Hematopoietic multipotent progenitor cell treated with erythropoietin and hydrocortisone succinate and interleukin-3 and kit ligand, for 6 days (in vitro differentiated cells): ENCODE results near the gene MTHFR.

Source experiments
- DNase-seq: peaks from one replicate; pipeline ENCODE4 v3.0.0-alpha.2; 2015

MTHFR gene

DNA sequence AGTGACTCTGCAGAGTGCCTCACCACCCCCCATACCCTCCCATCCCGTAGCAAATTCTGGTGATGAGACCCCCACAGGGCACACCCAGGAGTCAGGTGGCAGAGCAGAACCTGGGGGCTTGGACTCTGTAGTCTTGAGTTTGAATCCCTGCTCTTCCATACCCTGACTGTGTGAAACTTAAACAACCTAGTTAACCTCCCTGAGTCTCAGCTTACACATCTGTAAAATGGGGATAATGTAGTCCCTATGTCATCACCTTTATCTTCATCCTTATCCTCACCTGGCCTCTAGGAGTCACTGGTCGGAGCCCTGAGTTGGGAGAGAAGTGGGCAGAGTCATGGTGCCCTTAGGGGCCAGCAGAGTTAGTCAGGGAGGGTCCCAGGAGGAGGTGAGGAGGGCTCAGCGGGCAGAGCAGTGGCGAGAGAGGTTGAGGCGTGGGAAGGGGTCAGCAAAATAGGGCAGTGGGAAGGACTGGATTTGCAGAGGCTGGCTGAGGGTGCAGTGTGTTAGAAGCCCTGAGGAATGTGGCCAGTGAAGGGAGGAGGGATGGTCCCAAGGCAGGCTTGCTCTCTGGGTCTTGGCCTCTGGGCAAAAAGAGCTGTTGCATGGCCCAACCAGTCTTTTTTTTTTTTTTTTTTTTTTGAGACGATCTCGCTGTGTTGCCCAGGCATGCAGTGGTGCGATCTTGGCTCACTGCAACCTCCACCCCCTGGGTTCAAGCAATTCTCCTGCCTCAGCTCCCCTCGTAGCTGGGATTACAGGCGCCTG is 25.2 kb downstream of the MTHFR start:
- no peak for DNase-seq

DNA sequence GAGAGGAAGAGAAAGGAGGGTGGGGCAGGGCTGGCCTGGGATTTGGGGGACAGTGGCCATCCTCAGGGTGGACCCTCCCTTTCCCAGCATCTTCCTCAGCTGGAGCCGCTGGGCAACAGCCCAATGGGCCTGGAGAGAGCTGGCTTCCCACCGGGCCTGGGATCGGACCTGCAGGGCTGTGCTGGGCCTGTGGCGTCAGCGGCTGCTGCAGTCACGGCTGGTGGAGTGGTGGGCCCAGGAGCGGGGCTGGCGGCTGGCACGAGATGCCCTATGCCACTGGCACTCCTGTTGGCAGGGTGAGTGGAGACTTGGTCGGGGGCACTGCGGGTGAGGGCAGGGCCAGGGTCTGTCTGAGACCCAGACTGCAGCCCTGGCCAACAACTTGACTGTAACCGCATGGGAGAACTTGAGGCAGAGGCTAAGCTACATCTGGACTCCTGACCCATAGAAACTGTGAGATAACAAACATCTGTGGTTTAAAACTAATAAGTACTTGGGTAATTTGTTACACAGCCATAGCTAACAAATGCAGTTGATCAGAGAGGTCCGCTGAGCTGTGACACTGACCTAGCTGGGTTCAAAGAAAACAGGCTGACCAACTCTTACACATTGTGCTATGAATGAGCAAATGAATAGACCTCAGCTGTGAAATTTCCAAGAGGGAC is 25.9 kb downstream of the MTHFR start:
- no peak for DNase-seq

DNA sequence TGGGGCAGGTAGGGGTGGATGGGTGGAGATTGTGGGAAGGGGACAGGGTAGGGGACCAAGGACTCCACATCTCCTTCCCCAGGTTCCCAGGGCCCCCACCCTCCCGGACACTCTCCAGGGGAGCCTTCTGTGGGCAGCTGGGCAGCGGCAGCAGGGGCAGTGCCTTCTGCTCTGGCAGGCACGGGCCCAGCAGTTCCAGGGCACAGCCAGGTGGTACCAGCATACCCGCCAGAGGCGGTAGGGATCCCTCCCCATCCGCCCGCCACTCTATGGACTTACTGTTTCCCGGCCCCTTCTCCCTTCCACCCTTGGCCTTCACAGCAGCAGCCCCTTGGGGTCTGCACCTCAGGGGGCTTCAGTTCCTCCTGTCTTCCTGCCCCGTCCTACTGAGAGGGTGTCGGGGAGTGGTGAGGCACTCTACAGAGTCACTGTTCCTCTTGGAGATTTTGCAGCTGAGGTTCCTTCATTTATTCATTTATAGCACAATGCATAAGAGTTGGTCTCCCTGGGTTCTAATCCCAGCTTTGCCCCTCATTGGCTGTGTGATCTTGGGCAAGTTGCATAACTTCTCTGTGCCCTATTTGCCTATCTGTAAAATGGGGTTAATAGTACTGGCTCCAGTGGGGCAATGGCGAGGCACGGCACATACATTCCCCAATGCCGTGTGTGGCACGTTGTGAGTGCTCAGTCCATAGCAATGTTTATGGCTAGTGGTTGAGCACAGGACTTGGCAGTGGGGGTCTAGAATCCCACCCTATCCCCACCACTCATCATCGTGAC is 26.7 kb downstream of the MTHFR start:
- DNase-seq, result no peak

DNA sequence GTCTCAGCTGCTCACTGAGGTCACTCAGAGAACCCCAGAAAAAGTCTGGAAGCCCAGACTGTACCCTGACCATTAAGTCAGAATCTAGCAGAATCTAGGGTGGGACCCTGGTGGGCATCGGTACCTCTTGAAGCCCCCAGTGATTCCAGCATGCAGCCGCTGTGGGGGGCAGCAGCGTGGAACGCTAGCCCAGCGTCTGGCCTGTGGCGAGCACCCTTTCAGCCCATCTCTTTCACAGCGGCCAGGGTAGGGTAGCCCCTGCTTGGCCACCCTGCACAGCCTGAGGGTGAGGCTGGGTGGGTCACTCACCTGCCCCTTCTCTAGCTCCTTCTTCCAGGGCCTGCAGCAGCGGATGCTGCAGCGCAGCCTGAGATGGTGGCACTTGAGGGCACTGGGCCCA is 27.4 kb downstream of the MTHFR start:
- DNase-seq, result no peak

DNA sequence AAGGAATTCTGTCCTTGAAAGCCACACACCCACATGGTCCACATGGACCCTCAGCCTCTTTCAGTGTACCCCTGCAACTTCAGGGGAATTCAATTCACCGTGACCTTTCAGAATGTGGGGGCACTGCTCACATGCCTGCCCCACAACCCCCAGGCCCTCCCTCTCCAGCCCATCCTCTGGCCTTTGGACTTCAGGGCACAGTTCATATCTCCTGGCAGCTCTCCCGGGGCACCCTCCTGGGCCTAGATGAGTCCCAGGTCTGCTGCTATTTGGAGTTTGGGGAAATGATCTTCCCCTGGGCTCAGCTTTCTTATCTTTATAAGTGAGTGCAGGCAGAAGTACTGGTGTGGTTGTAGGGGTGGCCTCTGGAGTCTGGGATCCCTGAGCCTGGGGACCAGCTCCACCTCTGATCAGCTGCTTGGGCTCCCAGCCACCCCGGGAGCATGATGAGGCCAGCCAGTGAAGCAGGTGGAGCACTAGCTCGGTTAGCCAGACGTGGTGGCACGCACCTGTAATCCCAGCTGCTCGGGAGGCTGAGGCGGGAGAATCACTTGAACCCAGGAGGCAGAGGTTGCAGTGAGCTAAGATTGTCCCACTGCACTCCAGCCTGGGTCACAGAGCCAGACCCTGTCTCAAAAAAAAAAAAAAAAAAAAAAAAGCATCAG is 28.0 kb downstream of the MTHFR start:
- peak; percentile 31 for DNase-seq

DNA sequence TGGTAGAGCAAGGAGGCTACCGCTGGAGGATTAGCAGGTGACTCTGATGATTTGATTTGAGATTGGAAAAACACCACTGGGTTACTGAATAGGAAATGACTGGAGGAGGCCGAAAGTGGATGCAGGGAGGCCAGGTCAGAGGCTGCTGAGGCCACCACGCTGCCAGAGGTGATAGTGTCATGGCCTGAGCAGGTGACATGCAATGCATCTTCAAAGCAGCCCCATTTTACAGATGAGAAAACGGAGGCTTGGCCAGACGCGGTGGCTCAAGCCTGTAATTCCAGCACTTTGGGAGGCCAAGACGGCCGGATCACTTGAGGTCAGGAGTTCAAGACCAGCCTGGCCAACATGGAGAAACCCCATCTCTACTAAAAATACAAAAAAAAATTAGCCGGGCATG is 31.0 kb downstream of the MTHFR start:
- DNase-seq, result no peak

DNA sequence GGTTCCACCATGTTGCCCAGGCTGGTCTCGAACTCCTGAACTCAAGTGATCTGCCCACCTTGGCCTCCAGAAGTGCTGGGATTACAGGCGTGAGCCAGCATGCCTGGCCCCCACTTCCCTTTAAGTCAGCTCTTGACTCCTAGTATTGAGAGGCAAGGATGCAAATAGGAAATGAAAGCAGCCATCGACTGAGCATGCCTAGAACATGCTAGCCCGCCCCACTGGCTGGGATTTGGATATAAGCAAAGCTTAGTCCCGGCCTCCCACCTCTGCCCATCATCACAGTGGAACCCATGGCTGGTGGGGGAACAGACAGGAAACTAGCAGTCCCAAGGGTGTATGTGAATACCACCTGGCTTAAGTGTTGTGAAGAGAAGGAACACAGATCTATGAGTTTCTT is 33.3 kb downstream of the MTHFR start:
- no peak for DNase-seq

DNA sequence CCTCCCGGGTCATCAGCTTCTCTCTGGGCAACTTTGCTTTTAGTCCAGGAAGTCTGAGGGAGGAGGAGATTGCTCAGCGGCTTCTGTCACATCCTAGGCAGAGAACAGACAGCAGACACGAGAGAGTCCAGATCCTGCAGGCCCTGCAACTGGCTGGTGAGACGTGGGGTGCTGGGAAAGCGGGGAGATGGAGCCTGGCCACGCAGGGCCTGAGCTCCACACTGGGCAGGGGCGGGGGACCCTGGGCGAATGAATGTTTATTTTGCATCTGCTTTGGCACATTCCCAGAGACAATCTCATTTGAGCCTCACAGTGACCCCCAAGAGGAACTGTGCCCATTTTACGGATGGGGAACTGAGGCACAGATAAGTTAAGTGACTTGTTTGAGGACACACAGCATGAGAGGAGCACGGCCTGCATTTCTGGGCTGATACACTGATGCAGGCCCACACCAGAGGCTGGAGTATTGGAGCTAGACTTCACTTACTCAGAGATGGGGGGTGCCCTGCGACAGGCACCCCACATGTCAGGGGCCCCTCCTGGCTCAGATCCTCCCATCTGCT is 34.2 kb downstream of the MTHFR start:
- DNase-seq, result no peak

DNA sequence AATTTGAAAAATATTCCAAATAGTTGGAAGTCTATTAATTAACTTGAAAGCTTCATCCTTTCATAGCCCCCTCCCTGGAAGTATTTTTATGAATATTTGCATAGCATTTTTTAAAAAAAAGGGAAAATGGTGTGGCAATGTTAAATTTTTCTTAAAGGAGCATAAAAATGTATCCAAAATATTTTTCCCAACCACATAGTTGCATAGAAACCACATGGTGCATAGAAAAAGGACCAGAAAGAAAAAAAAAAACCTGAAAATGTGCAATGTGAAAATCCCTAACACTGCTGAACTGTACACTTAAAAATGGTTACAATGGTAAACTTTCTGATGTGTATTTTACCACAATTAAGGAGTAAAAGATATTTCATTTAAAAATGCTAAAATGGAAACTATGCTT is 35.8 kb downstream of the MTHFR start:
- DNase-seq, result no peak

DNA sequence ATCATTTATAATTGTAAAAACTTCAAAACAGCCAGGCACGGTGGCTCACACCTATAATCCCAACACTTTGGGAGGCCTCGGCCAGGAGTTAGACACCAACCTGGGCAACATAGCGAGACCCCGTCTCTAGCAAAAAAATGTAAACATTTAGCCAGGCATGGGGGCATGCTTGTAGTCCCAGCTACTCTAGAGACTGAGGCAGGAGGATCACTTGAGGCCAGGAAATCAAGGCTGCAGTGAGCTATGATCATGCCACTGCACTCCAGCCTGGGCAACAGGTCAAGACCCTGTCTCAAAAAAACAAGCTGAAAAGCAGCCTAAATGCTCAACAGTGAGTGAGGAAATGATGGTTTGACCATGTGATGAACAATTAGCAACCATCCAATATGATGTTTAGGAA is 36.5 kb downstream of the MTHFR start:
- no peak for DNase-seq

DNA sequence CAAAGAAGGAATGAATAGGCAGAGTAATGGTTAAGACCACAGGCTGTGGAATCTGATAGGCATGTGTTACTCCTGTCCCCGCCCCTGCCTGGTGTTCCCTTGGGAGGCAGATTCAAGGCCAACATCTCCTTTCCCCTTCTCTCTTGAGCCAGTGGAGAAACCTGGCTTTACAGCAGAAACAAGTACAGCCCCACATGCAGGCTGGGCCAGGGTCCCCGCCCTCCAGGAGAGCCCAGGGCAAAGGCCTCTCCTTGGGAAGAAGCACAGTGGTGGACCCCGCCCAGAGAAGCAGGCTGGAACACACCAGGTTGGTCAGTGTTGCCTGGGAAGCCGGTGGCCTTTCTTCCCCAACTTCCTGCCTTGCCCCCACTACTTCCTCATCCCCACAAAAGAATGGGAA is 36.9 kb downstream of the MTHFR start:
- DNase-seq, result no peak

DNA sequence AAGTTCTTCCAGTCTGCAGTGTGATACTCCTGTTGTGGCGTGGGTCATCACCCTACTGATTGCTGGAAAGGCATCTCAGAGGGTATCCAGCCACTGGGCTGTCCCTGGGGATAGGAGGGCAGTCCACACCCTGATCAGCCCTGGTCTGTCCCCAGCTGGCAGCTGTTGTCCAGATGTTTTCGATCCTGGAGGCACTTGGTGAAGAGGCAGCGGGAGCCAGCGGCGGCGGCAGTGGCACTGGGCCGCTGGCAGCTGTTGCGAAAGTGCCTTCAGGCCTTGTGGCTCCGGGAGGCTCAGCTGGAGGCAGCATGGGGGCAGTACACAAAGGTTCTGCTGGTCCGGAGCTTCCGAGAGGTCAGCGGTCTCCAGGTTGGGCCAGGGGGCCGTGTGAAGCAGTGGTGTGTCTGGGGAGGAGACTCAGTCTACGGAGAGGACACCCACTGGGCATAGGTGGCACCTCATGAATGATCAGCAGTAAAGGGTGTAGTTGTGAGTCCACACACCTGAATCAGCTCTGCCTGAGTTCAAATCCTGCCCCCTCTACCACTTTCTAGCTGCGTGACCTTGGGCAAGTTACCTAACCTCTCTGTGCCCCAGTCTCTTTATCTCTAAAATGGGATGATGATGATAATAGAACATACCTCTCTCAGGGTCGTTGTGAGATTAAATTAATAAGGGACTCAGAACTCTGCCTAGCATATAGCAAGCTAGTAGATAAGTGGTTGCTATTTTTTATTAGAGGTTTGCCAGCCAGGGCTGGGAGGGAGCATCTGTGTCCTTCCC is 37.7 kb downstream of the MTHFR start:
- no peak for DNase-seq

DNA sequence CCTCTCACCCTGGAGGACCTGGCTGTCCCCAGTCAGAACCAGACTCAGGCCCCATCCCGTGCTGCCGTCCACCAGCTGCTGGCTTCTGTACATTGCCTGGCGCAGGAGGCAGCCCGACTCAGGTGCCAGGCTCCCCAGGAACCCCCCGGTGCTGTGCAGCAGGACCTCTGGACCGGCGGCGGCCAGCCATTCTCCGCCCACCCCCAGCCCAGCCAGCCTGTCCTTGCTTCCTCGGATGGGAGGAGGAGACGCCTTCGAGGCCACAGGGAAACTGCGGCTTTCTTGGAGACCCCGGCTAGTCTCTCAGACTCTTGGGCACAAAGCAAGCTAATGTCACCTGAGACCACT is 39.4 kb downstream of the MTHFR start:
- no peak for DNase-seq

DNA sequence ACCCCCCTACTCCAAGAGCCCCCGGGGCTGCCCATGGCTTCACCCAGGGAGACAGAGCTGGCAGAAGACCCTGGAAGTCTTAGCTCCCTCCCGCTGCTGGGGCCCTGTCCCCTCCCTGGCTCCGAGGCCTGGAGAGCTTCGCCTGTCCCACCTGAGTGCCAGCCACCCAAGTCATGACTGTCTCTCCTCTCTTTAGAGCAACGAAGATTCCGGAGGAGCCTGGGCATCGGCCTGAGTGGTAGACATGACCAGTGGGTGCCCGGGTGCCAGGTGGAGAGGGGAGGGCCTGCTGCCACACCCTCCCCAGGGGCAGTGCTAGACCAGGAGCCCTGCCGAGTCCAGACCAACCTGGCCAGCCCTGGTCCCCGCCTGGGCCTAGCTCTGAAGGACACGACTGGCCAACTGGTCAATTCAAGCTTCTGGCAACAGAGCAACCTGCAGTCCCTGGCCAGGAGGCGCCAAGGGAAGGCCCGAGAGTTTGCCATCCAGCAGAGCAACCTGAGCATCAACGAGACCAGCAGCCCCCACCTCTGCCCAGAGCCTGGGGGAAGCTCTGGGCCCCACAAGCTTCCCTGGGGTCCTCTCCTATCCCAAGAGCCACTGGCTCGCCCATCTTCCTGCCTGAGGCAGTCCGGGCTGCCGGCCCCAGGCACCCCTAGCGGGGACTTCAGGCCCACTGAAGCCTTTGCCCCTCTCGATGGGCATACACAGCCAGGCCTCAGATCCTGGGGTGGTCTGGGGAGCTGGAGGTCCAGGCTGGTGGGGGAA is 39.9 kb downstream of the MTHFR start:
- DNase-seq, result no peak

DNA sequence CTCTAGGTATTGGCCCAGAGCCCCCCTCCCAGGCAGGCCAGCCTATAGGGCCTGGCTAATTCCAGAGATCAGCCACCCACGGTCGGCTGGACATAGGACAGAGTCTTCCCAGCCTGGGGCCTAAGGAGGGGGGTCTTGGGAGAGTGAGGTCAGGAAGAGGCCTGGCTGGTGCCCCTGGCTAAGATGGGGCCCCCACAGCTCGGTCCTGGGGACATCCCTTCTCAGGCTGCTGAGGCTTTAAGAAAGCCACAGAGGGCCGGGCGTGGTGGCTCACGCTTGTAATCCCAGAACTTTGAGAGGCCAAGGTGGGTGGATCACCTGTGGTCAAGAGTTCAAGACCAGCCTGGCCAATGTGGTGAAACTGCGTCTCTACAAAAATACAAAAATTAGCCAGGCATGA is 41.2 kb downstream of the MTHFR start:
- no peak for DNase-seq

DNA sequence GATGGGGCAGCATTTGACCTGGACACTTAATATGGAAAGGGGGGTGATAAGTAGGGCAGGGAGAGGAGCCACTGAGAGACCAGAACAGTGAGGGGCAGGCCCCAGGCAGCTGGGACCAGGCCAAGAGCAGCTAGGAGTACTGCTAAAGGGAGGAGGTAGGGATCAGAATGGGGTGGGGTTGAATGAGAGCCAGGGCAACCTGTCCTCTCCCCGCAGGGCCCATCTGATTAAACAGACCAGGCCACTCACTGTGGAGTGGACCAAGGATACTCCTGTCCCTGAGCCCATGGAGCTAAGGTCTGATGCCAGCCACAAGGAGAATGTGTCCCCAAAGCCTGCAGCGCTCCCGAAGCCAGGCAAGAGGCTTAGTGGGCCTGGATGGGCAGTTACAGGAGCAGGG is 41.6 kb downstream of the MTHFR start:
- DNase-seq, result no peak

DNA sequence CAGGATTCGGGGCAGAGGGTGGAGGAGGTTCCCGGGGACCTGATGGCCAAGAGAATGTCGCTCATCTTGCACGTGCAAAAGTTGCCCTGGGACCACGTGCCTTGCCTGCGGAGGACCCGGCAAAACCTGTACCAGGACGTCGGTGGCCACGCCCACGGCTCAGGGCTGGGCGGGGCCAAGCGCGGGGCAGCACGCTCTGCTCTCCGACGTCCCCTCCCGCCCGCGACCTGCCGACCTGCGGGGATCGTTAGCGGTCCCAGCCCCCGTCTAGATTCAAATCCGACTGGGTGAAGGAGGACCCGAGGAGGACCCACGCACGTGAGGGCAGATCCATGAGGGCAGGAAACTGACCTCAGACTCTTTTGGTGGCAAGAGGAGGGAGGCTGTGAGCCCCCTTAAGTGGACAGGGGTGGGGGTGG is 43.8 kb downstream of the MTHFR start, which contains the start of gene C1orf167:
Gene C1orf167 (plus strand): TSS at position 206 of the 419 bp plus-strand sequence. CDS start 2,208 bp downstream, outside the sequence.
- peak; percentile 51 for DNase-seq

DNA sequence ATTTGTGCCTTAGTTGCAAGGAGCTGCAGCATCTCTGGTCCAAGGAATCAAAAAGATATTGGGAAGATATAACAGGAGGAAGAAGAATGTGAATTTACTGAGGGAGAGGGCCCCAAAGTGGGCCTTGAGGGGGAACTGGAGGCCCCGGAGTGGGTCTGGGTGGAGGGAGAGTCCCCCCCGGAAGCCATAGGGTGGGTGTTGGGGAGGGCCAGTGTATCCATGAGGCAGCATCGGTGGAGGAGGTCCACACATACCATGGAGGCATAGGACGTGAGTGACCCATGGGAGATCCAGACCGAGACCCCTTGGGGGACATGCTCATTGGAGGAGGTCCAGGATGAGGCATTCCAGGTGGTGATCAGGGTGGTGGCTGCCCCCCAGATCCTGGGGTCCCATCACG is 44.5 kb downstream of the MTHFR start:
- no peak for DNase-seq

DNA sequence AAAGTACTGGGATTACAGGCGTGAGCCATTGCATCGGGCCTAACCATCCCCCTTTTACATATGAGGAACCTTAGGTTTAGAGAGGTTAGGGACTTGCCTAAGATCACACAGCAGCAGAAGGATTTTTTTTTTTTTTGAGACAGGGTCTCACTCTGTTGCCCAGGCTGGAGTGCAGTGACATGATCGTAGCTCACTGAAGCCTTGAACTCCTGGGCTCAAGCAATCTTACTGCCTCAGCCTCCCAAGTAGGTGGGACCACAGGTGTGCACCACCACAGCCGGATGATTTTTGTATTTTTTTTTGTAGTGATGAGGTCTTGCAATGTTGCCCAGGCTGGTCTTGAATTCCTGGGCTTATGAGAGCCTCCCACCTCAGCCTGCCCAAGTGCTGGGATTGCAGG is 46.0 kb downstream of the MTHFR start:
- DNase-seq, result no peak

DNA sequence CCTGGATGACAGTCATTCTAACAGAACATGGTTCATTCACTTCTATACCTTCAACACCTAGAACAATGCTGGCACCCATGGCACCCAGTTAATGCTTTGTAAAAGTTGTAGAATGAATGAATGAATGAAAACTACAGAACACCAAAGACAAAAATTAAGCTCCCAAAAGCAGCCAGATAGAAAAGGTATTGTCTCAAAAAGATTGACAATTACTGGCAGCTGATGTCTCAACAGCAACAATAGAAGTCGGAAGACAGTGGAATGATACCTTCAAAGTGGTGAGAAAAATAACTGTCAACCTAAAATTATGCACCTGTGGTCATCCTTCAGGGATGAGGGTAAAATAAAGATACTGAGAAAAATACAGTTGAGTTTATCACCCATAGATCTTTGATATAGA is 48.7 kb downstream of the MTHFR start:
- DNase-seq, result no peak

DNA sequence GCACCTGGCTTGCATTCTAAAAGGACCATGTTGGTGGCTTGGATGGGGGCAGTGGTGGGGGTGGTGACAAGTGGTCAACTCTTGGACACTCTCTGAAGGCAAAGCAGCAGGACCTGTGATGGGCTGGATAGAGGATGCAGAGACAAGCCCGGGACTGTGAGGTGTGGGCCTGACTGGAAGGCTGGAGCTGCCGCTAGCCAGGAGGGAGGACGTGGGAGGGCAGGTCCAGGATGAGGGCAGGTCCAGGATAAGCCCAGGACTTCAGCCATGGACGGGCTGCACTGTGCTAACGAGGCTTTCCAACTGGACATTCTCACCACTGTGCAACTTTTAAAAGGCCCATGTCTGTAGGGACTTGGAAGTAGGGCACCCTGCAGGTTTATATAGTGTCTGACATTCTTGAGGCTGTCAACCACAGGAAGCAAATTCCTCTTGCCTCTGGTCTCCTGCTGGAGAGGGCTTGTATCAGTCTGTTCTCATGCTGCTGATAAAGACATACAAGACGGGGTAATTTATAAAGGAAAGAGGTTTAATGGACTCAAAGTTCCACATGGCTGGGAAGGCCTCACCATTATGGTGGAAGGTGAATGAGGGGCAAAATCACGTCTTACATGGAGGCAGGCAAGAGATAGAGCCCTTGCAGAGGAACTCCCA is 52.1 kb downstream of the MTHFR start:
- DNase-seq, result peak; percentile 16
